SK-N-SH treated with all-trans-retinoic acid at 6 μM for 48 hours (cell line): ENCODE results near the gene OR2A12.

ENCODE experiments used
- ATAC-seq: fragments of 200-7000 bp; cut with Tn5 transposase; 3 replicates; pipeline ENCODE4 v1.9.1; 2020; ENCODE audit warnings: mild to moderate bottlenecking, moderate library complexity
- ARNTL ChIP-seq: fragments of 450-650 bp; formaldehyde crosslinking; IDR thresholded peaks from 2 replicates; pipeline ENCODE4 v1.5.0; 2020; ENCODE audit warnings: low read depth, mild to moderate bottlenecking, moderate library complexity, borderline replicate concordance
- BACH2 ChIP-seq: fragments of 250-450 bp; sonication (Bioruptor Pico); IDR thresholded peaks from 2 replicates; pipeline ENCODE4 v1.9.0; 2021; ENCODE audit warnings: mild to moderate bottlenecking, borderline replicate concordance
- CREB5 ChIP-seq: fragments of 250-450 bp; sonication (Bioruptor Pico); IDR thresholded peaks from 2 replicates; pipeline ENCODE4 v1.5.1; 2020; ENCODE audit warnings: low read depth, mild to moderate bottlenecking, moderate library complexity
- CSDC2 ChIP-seq: fragments of 250-450 bp; sonication (Bioruptor Pico); IDR thresholded peaks from 2 replicates; pipeline ENCODE4 v1.5.0; 2020; ENCODE audit warnings: mild to moderate bottlenecking, moderate library complexity
- CSRNP3 ChIP-seq: fragments of 250-450 bp; sonication (Bioruptor Pico); IDR thresholded peaks from 2 replicates; pipeline ENCODE4 v1.5.1; 2021; ENCODE audit warnings: mild to moderate bottlenecking, moderate library complexity
- ESRRG ChIP-seq: fragments of 250-450 bp; sonication (Bioruptor Pico); IDR thresholded peaks from 2 replicates; pipeline ENCODE4 v1.6.1; 2021; ENCODE audit warnings: mild to moderate bottlenecking
- GLIS3 ChIP-seq: fragments of 250-450 bp; sonication (Bioruptor Pico); IDR thresholded peaks from 2 replicates; pipeline ENCODE4 v1.5.0; 2020; ENCODE audit warnings: mild to moderate bottlenecking, moderate library complexity
- ISL1 ChIP-seq: fragments of 250-450 bp; sonication (Bioruptor Pico); IDR thresholded peaks from 2 replicates; pipeline ENCODE4 v2.1.2; 2022; ENCODE audit warnings: mild to moderate bottlenecking, moderate library complexity
- OSR1 ChIP-seq: fragments of 250-450 bp; sonication (Bioruptor Pico); IDR thresholded peaks from 2 replicates; pipeline ENCODE4 v1.8.0; 2022; ENCODE audit warnings: moderate library complexity, mild to moderate bottlenecking, inconsistent platforms
- PATZ1 ChIP-seq: fragments of 250-450 bp; sonication (Bioruptor Pico); IDR thresholded peaks from 2 replicates; pipeline ENCODE4 v1.8.0; 2020; ENCODE audit warnings: mild to moderate bottlenecking, moderate library complexity, borderline replicate concordance
- PPARA ChIP-seq: fragments of 250-450 bp; sonication (Bioruptor Pico); IDR thresholded peaks from 2 replicates; pipeline ENCODE4 v1.5.0; 2020; ENCODE audit warnings: mild to moderate bottlenecking, borderline replicate concordance
- RARB ChIP-seq: fragments of 250-450 bp; sonication (Bioruptor Pico); IDR thresholded peaks from 2 replicates; pipeline ENCODE4 v1.8.0; 2021; ENCODE audit warnings: mild to moderate bottlenecking, moderate library complexity
- SNAI2 ChIP-seq: fragments of 250-450 bp; sonication (Bioruptor Pico); IDR thresholded peaks from 2 replicates; pipeline ENCODE4 v1.5.0; 2020; ENCODE audit warnings: mild to moderate bottlenecking, moderate library complexity
- TCF4 ChIP-seq: fragments of 250-450 bp; sonication (Bioruptor Pico); IDR thresholded peaks from 2 replicates; pipeline ENCODE4 v1.8.0; 2021; ENCODE audit warnings: mild to moderate bottlenecking, moderate library complexity, borderline replicate concordance
- TOX ChIP-seq: fragments of 250-450 bp; sonication (Bioruptor Pico); IDR thresholded peaks from 2 replicates; pipeline ENCODE4 v1.8.0; 2021; ENCODE audit warnings: mild to moderate bottlenecking, moderate library complexity, borderline replicate concordance
- TSHZ2 ChIP-seq: fragments of 250-450 bp; sonication (Bioruptor Pico); IDR thresholded peaks from 2 replicates; pipeline ENCODE4 v1.5.0; 2020; ENCODE audit warnings: mild to moderate bottlenecking, moderate library complexity
- ZC3H10 ChIP-seq: fragments of 250-450 bp; sonication (Bioruptor Pico); IDR thresholded peaks from 2 replicates; pipeline ENCODE4 v1.5.1; 2021; ENCODE audit warnings: mild to moderate bottlenecking, moderate library complexity
- ZFP3 ChIP-seq: fragments of 250-450 bp; sonication (Bioruptor Pico); IDR thresholded peaks from 2 replicates; pipeline ENCODE4 v1.5.0; 2020; ENCODE audit warnings: mild to moderate bottlenecking, moderate library complexity
- ZNF70 ChIP-seq: fragments of 450-650 bp; formaldehyde crosslinking; IDR thresholded peaks from 2 replicates; pipeline ENCODE4 v1.5.0; 2020; ENCODE audit warnings: mild to moderate bottlenecking, moderate library complexity
- ZNF8 ChIP-seq: fragments of 450-650 bp; formaldehyde crosslinking; IDR thresholded peaks from 2 replicates; pipeline ENCODE4 v1.5.0; 2020; ENCODE audit warnings: mild to moderate bottlenecking, moderate library complexity

Gene OR2A12

GRCh38 chr7:144137501-144137900 is 51.4 kb downstream of the OR2A12 start:
- no peak for ATAC-seq

GRCh38 chr7:144142187-144142586 is 56.1 kb downstream of the OR2A12 start:
- no peak for ATAC-seq
- TF ChIP-seq TOX (CRISPR knock-in tag) (no peak), TCF4 (CRISPR knock-in tag) (no peak), GLIS3 (CRISPR knock-in tag) (no peak), TSHZ2 (CRISPR knock-in tag) (no peak), OSR1 (CRISPR knock-in tag) (no peak), RARB (CRISPR knock-in tag) (no peak), PPARA (CRISPR knock-in tag) (no peak), ESRRG (CRISPR knock-in tag) (no peak), BACH2 (CRISPR knock-in tag) (no peak), CSDC2 (CRISPR knock-in tag) (no peak), ZFP3 (CRISPR knock-in tag) (no peak), ISL1 (CRISPR knock-in tag) (no peak), ZNF8 (no peak), ZNF70 (CRISPR knock-in tag) (no peak), CREB5 (CRISPR knock-in tag) (no peak), SNAI2 (CRISPR knock-in tag) (no peak), ZC3H10 (CRISPR knock-in tag) (no peak), PATZ1 (CRISPR knock-in tag) (no peak)

More at GRCh38 chr7:144137501-144137900, 51.4 kb downstream of the OR2A12 start:
- TF ChIP-seq SNAI2 (CRISPR knock-in tag), result no peak
- no peak for TF ChIP-seq ZC3H10 (CRISPR knock-in tag)
- TF ChIP-seq TSHZ2 (CRISPR knock-in tag), result no peak
- no peak for TF ChIP-seq ZNF8
- TF ChIP-seq CSRNP3 (CRISPR knock-in tag), result no peak
- TF ChIP-seq ARNTL, result no peak
- TF ChIP-seq ESRRG (CRISPR knock-in tag), result no peak
- no peak for TF ChIP-seq TOX (CRISPR knock-in tag)
- TF ChIP-seq PATZ1 (CRISPR knock-in tag), result no peak
- no peak for TF ChIP-seq OSR1 (CRISPR knock-in tag)
- no peak for TF ChIP-seq ZNF70 (CRISPR knock-in tag)
